SU-DHL-6 (cell line): ENCODE data around the gene TBL2.

Source experiments
- H2AFZ ChIP-seq: fragments of 200-600 bp; sonication (generic); 2 replicates; pipeline ENCODE4 v1.6.1; 2014; ENCODE audit warnings: low read depth, mild to moderate bottlenecking, moderate library complexity, mixed read lengths, antibody characterized with exemption, low read length; ENCODE audit not compliant: severe bottlenecking
- H3F3A ChIP-seq: fragments of 200-600 bp; shearing (Covaris generic); 2 replicates; pipeline ENCODE4 v1.6.0; 2016; ENCODE audit warnings: antibody characterized with exemption, mild to moderate bottlenecking; ENCODE audit not compliant: insufficient read depth
- H3K27ac ChIP-seq: fragments of 200-600 bp; sonication (generic); 2 replicates; pipeline ENCODE4 v1.5.1; 2016; ENCODE audit warnings: low read depth, mild to moderate bottlenecking, low read length, moderate library complexity, mixed read lengths
- H3K27me3 ChIP-seq: fragments of 200-600 bp; sonication (generic), shearing (Covaris generic); 2 replicates; pipeline ENCODE4 v1.6.0; 2014; ENCODE audit warnings: mild to moderate bottlenecking, low read length
- H3K36me3 ChIP-seq: fragments of 200-600 bp; sonication (generic); 2 replicates; pipeline ENCODE4 v1.6.1; 2014; ENCODE audit warnings: mild to moderate bottlenecking, low read length, mixed read lengths
- H3K4me2 ChIP-seq: fragments of 300-600, 200-600 bp; shearing (Covaris generic), sonication (generic); 2 replicates; pipeline ENCODE4 v1.6.0; 2014; ENCODE audit warnings: low read length, low read depth, mild to moderate bottlenecking; ENCODE audit not compliant: poor library complexity, severe bottlenecking
- H3K4me3 ChIP-seq: fragments of 200-600 bp; sonication (generic); 2 replicates; pipeline ENCODE4 v1.5.1; 2014; ENCODE audit warnings: antibody characterized with exemption, low read length, mild to moderate bottlenecking, mixed read lengths; ENCODE audit not compliant: insufficient read depth, poor library complexity, severe bottlenecking
- H3K79me2 ChIP-seq: fragments of 200-600 bp; sonication (generic); 2 replicates; pipeline ENCODE4 v1.6.1; 2014; ENCODE audit warnings: mild to moderate bottlenecking, low read length, moderate library complexity; ENCODE audit not compliant: insufficient read depth
- H3K9ac ChIP-seq: fragments of 200-600 bp; sonication (generic); 2 replicates; pipeline ENCODE4 v1.7.0; 2014; ENCODE audit warnings: mild to moderate bottlenecking, low read length
- H3K9me2 ChIP-seq: fragments of 200-600 bp; sonication (generic); replicated peaks from 2 replicates; pipeline ENCODE4 v1.6.1; 2014; ENCODE audit warnings: low read length; ENCODE audit not compliant: insufficient read depth
- H3K9me3 ChIP-seq: fragments of 200-600 bp; sonication (generic); 2 replicates; pipeline ENCODE4 v1.6.1; 2014; ENCODE audit warnings: low read length, mixed read lengths; ENCODE audit not compliant: insufficient read depth
- H4K20me1 ChIP-seq: fragments of 200-600 bp; sonication (generic); 2 replicates; pipeline ENCODE4 v1.6.1; 2014; ENCODE audit warnings: low read depth, mild to moderate bottlenecking, antibody characterized with exemption, low read length, moderate library complexity, mixed read lengths
- EZH2phosphoT487 ChIP-seq: fragments of 200-600 bp; sonication (generic), shearing (Covaris generic); conservative IDR thresholded peaks from 2 replicates; pipeline ENCODE4 v1.6.1; 2018; ENCODE audit warnings: mild to moderate bottlenecking, antibody characterized with exemption, low read length, moderate library complexity, mixed read lengths
- TF ChIP-seq, protein P1 (sequence below): fragments of 200-600 bp; sonication (generic); IDR thresholded peaks from one replicate; pipeline ENCODE4 v1.5.1; 2017; ENCODE audit warnings: antibody characterized with exemption, mild to moderate bottlenecking, low read length, moderate library complexity; ENCODE audit not compliant: insufficient read depth, poor library complexity, severe bottlenecking

The TBL2 gene

DNA sequence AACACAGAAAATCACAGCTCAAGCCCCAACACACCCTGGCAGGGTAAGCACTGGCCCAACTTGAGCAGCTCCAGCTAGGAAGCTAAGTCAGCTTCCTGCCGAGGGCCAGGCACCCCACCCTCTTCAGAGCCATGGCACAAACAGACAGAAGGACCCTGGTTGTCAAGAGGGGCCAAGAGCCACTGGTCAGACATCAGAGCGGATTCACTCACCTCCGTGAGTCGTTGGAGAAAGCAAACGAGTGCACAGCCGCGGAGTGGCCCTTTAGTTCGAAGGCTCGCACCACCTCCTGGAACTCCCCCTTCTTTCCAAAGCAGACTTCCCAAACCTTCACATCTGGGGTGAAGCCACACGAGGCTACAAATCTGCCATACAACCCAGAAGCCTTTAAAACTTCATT lies 7.4 kb downstream of the TBL2 start:
- H3K9ac ChIP-seq, result no peak overlapping the region
- no peak overlapping the region for H3K4me3 ChIP-seq
- H3K27me3 ChIP-seq, result no peaks in the 10 kb centered on the region
- TF ChIP-seq, protein P1, sequence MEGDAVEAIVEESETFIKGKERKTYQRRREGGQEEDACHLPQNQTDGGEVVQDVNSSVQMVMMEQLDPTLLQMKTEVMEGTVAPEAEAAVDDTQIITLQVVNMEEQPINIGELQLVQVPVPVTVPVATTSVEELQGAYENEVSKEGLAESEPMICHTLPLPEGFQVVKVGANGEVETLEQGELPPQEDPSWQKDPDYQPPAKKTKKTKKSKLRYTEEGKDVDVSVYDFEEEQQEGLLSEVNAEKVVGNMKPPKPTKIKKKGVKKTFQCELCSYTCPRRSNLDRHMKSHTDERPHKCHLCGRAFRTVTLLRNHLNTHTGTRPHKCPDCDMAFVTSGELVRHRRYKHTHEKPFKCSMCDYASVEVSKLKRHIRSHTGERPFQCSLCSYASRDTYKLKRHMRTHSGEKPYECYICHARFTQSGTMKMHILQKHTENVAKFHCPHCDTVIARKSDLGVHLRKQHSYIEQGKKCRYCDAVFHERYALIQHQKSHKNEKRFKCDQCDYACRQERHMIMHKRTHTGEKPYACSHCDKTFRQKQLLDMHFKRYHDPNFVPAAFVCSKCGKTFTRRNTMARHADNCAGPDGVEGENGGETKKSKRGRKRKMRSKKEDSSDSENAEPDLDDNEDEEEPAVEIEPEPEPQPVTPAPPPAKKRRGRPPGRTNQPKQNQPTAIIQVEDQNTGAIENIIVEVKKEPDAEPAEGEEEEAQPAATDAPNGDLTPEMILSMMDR, result no peak
- no peak for TF ChIP-seq EZH2phosphoT487
- H3K4me2 ChIP-seq, result no peak overlapping the region
- peaks cover 2% of the 10 kb centered on the region; the same call in 1 of the 2 replicates for H3K36me3 ChIP-seq
- H3K9me3 ChIP-seq, result no peaks in the 10 kb centered on the region
- no peaks in the 10 kb centered on the region for H4K20me1 ChIP-seq
- H3K79me2 ChIP-seq, result no peaks in the 10 kb centered on the region
- H3K9me2 ChIP-seq, result no peaks in the 10 kb centered on the region
- no peak overlapping the region for H3K27ac ChIP-seq
- no peaks in the 10 kb centered on the region for H3F3A ChIP-seq
- H2AFZ ChIP-seq, result no peak overlapping the region

GRCh38 chr7:73570521-73570920 lies 7.9 kb downstream of the TBL2 start:
- TF ChIP-seq, protein P1, result no peak
- H4K20me1 ChIP-seq, result no peaks in the 10 kb centered on the region
- no peak overlapping the region for H3K4me3 ChIP-seq
- H3K9me3 ChIP-seq, result no peaks in the 10 kb centered on the region
- H3K27me3 ChIP-seq, result no peaks in the 10 kb centered on the region
- H3K9me2 ChIP-seq, result no peaks in the 10 kb centered on the region
- peaks cover 2% of the 10 kb centered on the region; the same call in 1 of the 2 replicates for H3K36me3 ChIP-seq
- H3K9ac ChIP-seq, result no peak overlapping the region
- no peaks in the 10 kb centered on the region for H3K79me2 ChIP-seq
- no peaks in the 10 kb centered on the region for H3F3A ChIP-seq
- H3K27ac ChIP-seq, result no peak overlapping the region
- H2AFZ ChIP-seq, result no peak overlapping the region
- H3K4me2 ChIP-seq, result no peak overlapping the region

DNA sequence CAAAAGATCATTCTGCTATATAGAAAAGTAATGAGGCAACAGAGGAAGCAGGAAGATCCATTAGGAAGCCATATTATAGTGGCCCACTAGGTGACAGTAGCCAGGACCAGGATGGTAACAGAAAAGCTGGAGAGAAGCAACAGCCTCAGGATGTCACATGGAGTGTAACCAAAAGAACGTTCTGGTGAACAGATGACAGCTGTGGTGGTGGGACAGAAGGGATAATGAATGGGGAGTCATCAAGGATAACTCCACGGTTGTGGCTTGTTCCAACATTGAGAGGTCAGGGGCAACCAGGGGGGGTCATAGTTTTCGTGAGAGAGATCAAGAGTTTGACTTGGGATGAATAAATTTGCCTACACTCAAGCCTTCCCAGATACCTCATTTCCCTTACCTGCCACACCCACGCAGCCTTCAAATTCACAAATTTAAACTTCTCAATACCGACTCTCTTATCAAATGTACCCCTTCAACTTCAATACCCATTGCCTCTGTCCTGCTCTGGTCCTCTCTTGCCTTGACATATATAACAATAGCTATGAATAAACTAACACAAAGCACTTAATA lies 9.3 kb downstream of the TBL2 start:
- H3K27ac ChIP-seq, result no peak overlapping the region
- no peak overlapping the region for H3K4me2 ChIP-seq
- H3K36me3 ChIP-seq, result peaks cover 2% of the 10 kb centered on the region; the same call in 1 of the 2 replicates
- TF ChIP-seq EZH2phosphoT487, result no peak
- TF ChIP-seq, protein P1, result no peak
- no peaks in the 10 kb centered on the region for H3K79me2 ChIP-seq
- no peak overlapping the region for H3K4me3 ChIP-seq
- H3K9me3 ChIP-seq, result no peaks in the 10 kb centered on the region
- no peak overlapping the region for H3K9ac ChIP-seq
- no peaks in the 10 kb centered on the region for H3K27me3 ChIP-seq
- H4K20me1 ChIP-seq, result no peaks in the 10 kb centered on the region
- H2AFZ ChIP-seq, result no peak overlapping the region
- no peaks in the 10 kb centered on the region for H3K9me2 ChIP-seq
- no peaks in the 10 kb centered on the region for H3F3A ChIP-seq
